ENCODE measurements around the gene GLCCI1.

GLCCI1 gene

GRCh38 chr7:8136051-8136730 lies 167.6 kb downstream of the GLCCI1 start:
- no peak for DNase-seq
